OCI-LY3 (cell line): ENCODE results near the gene C17orf100.

Source experiments
- H2AFZ ChIP-seq: fragments of 200-600, 300-600 bp; shearing (Covaris generic); 2 replicates; pipeline ENCODE4 v1.6.0; 2014; ENCODE audit warnings: antibody characterized with exemption, low read depth, low read length
- H3K27ac ChIP-seq: fragments of 200-600, 300-600 bp; sonication (generic); 2 replicates; pipeline ENCODE4 v1.5.1; 2014; ENCODE audit warnings: mild to moderate bottlenecking, low read length, moderate library complexity, mixed read lengths
- H3K27me3 ChIP-seq: fragments of 200-600, 300-600 bp; sonication (generic); 2 replicates; pipeline ENCODE4 v1.6.1; 2014; ENCODE audit warnings: low read depth, low read length, mixed read lengths
- H3K36me3 ChIP-seq: fragments of 200-600, 300-600 bp; sonication (generic); replicated peaks from 2 replicates; pipeline ENCODE3; 2014; ENCODE audit warnings: low read depth, low read length, mixed read lengths
- H3K4me1 ChIP-seq: fragments of 300-600, 200-600 bp; sonication (generic); 2 replicates; pipeline ENCODE4 v1.6.1; 2014; ENCODE audit warnings: low read length, mixed read lengths
- H3K4me2 ChIP-seq: fragments of 200-600, 300-600 bp; sonication (generic); 2 replicates; pipeline ENCODE4 v1.6.1; 2014; ENCODE audit warnings: low read length, mixed read lengths
- H3K4me3 ChIP-seq: fragments of 300-600, 200-600 bp; sonication (generic); 2 replicates; pipeline ENCODE4 v1.5.1; 2014; ENCODE audit warnings: antibody characterized with exemption, mild to moderate bottlenecking, low read length, moderate library complexity
- H3K79me2 ChIP-seq: fragments of 300-600, 200-600 bp; shearing (Covaris generic); 2 replicates; pipeline ENCODE4 v1.6.1; 2014; ENCODE audit warnings: mild to moderate bottlenecking, low read length, mixed read lengths
- H3K9ac ChIP-seq: fragments of 300-600, 200-600 bp; shearing (Covaris generic); 2 replicates; pipeline ENCODE4 v1.6.0; 2014; ENCODE audit warnings: mild to moderate bottlenecking, low read length, moderate library complexity
- H3K9me3 ChIP-seq: fragments of 200-600, 300-600 bp; shearing (Covaris generic); 2 replicates; pipeline ENCODE4 v1.6.1; 2014; ENCODE audit warnings: low read length, mixed read lengths; ENCODE audit not compliant: insufficient read depth
- H4K20me1 ChIP-seq: fragments of 200-600, 300-600 bp; sonication (generic); 2 replicates; pipeline ENCODE4 v1.6.1; 2016; ENCODE audit warnings: low read length, mixed read lengths; ENCODE audit not compliant: insufficient read depth
- CTCF ChIP-seq: fragments of 200-600, 300-600 bp; sonication (generic); IDR thresholded peaks from 2 replicates; pipeline ENCODE4 v1.5.1; 2014; ENCODE audit warnings: antibody characterized with exemption, low read length, low read depth
- EZH2phosphoT487 ChIP-seq: fragments of 200-600 bp; shearing (Covaris generic); IDR thresholded peaks from 2 replicates; pipeline ENCODE4 v1.6.1; 2018; ENCODE audit warnings: antibody characterized with exemption, mixed run types, low read depth

Gene C17orf100

DNA sequence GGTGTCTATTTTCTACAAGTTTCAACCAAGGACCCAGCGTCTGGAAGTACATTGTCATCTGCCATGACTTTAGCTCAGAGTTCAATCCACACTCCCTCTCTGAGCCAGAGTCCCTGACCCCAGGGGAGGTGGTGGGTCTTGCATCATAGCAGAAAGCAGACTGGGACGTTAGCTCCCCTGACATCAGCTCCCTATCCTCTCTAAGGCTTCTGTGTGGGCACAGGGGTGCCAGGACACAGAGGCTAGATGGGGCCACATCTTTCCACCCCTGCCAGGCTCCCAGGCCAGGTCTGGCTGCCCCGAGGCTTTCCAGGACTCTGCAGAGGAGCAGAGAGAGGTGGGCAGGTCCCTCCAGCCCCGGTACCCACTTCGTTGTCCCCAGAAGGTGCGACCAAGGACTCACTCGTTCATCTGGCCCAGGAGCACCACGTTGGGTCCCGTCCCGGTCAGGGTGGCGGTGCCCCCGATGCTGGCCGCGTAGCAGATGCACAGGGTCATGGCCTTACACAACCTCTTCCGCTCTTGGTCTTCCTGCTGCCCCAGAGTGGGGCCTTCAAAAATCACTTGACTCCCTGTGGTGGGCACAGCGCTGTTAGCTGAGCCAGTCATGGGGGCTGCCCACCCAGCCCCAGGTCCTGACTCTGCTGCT lies 51.1 kb downstream of the C17orf100 start:
- Histone ChIP-seq H3K4me3 (no peak overlapping the region), H3K9ac (no peak overlapping the region), H3K36me3 (no peaks in the 10 kb centered on the region), H2AFZ (no peak overlapping the region), H3K4me2 (no peak overlapping the region), H3K27me3 (no peaks in the 10 kb centered on the region), H3K27ac (no peak overlapping the region), H3K9me3 (no peaks in the 10 kb centered on the region), H4K20me1 (no peaks in the 10 kb centered on the region), H3K4me1 (no peaks in the 10 kb centered on the region), H3K79me2 (no peaks in the 10 kb centered on the region)
- TF ChIP-seq EZH2phosphoT487 (no peak), CTCF (no peak)
